ENCODE measurements around the gene SERPINB5.
A peak's percentile ranks its signal among the peaks of the same experiment; 100 is the strongest.

SERPINB5 gene

DNA sequence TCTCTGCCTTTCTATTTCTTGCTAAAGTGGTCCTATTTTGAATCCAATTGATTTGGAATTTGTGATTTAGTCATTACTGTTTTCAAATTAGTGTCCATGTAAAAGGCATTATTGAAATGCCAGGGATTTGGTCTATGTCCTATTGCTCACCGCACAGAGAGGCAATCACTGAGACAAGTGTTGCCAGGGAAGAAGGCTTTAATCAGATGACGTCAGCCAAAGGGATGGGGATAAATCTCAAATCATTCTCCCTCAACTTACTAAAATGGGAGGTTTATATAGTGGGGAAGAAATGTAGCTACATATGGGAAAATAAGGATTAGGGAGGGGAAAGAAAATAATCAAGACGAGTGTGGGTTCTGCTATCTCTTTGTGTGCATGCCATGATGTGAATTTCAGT, 75.0 kb downstream of the SERPINB5 start:
- no peaks in the 10 kb centered on the region for H3K36me3 ChIP-seq (ENCODE audit: control insufficient read depth, insufficient read depth, low read length)
- H3K4me3 ChIP-seq (ENCODE audit: extremely low read depth, insufficient read depth, low read length, poor library complexity, severe bottlenecking), result no peak overlapping the region
- WGBS, 2 experiments (ENCODE audit: insufficient coverage in 2 of 2), result 82 to 92% methylated on average over 2 of the region's 3 CpGs
- H3K27ac ChIP-seq (ENCODE audit: low read depth, low read length, severe bottlenecking), result no peak overlapping the region
- H3K4me1 ChIP-seq (ENCODE audit: control insufficient read depth, insufficient read depth, low read length, poor library complexity, severe bottlenecking), result peaks cover 12% of the 10 kb centered on the region
- H3K9me3 ChIP-seq (ENCODE audit: control insufficient read depth, low read length), result no peaks in the 10 kb centered on the region

DNA sequence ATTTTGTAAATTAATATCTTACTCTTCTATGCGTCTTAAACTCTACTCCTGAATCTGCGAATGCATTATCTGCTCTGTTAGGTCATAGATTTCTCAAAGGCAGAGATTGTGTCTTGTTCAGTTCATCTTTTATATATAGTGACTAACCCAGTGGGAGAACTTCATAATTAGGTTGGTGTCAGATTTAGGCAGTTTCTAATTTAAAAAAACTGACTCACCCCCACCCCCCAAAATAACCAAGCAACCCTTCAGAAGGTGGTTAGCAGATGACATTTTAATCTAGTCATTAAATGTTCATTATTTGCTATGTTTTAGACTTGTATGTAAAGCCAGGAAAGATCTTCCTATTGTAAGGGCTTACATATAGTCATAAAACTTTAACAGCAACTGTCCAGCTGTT, 75.8 kb downstream of the SERPINB5 start:
- H3K9me3 ChIP-seq (ENCODE audit: control insufficient read depth, low read length), result no peaks in the 10 kb centered on the region
- peaks cover 12% of the 10 kb centered on the region for H3K4me1 ChIP-seq (ENCODE audit: control insufficient read depth, insufficient read depth, low read length, poor library complexity, severe bottlenecking)
- H3K27ac ChIP-seq (ENCODE audit: low read depth, low read length, severe bottlenecking), result peak overlapping the region; percentile 80
- WGBS, 2 experiments (ENCODE audit: insufficient coverage in 2 of 2), result no CpG with 5 or more reads among the region's 2 CpGs
- H3K4me3 ChIP-seq (ENCODE audit: extremely low read depth, insufficient read depth, low read length, poor library complexity, severe bottlenecking), result no peak overlapping the region
- no peaks in the 10 kb centered on the region for H3K36me3 ChIP-seq (ENCODE audit: control insufficient read depth, insufficient read depth, low read length)

DNA sequence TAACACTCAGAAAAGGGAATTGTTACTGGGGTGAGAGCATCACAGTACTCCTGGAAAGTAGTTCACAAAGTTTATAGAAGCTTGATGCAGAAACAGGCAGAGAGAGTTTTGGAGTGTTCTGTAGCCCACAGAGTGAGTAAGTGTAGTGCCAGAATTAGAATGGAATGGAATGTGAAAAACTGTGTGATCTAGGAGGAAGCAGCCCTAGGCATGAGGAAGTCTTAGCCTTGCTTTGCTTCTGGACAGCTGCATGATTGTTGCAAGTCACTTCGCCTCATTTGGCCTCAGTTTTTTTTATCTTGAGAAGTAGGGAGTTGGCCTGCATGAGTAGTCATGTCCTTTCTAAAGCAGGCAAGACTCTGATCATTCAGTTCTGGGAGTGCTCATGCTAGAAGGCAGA, 76.3 kb downstream of the SERPINB5 start:
- H3K4me1 ChIP-seq (ENCODE audit: control insufficient read depth, insufficient read depth, low read length, poor library complexity, severe bottlenecking), result peaks cover 12% of the 10 kb centered on the region
- no peaks in the 10 kb centered on the region for H3K36me3 ChIP-seq (ENCODE audit: control insufficient read depth, insufficient read depth, low read length)
- peak overlapping the region; percentile 80 for H3K27ac ChIP-seq (ENCODE audit: low read depth, low read length, severe bottlenecking)
- 73 to 80% methylated on average over 1 of the region's 1 CpG for WGBS, 2 experiments (ENCODE audit: insufficient coverage in 2 of 2)
- H3K4me3 ChIP-seq (ENCODE audit: extremely low read depth, insufficient read depth, low read length, poor library complexity, severe bottlenecking), result no peak overlapping the region
- H3K9me3 ChIP-seq (ENCODE audit: control insufficient read depth, low read length), result no peaks in the 10 kb centered on the region
